Suprapubic skin (tissue), 4 donors: ENCODE measurements around the gene CDH22.

Experiments used
- CTCF ChIP-seq, 2 donors: fragments of 200-600 bp in 1 of 2; fragments of 450-650 bp in 1 of 2; sonication (generic) in 1 of 2; IDR thresholded peaks; one replicate each; pipeline ENCODE4 v1.5.1; 2016 to 2019; ENCODE audit warnings: antibody characterized with exemption in 2 of 2, mild to moderate bottlenecking in 1 of 2, moderate library complexity in 1 of 2
- EP300 ChIP-seq: sonication (generic); formaldehyde crosslinking; IDR thresholded peaks from one replicate; pipeline ENCODE4 v1.6.1; 2017; ENCODE audit warnings: antibody characterized with exemption
- POLR2A ChIP-seq, 2 donors: fragments of 450-650 bp; IDR thresholded peaks; one replicate each; pipeline ENCODE4 v1.6.1; 2017; ENCODE audit warnings: antibody characterized with exemption in 2 of 2, mild to moderate bottlenecking in 2 of 2, moderate library complexity in 2 of 2
- POLR2AphosphoS5 ChIP-seq, 3 donors: sonication (generic); formaldehyde crosslinking; IDR thresholded peaks; one replicate each; pipeline ENCODE4 v1.6.1; 2017; ENCODE audit warnings: antibody characterized with exemption in 3 of 3

GRCh38 chr20:46127396-46128010 lies 180.8 kb downstream of the CDH22 start:
- TF ChIP-seq POLR2A (IDR thresholded peaks at IDR 0.05) (no peak), POLR2AphosphoS5 (IDR thresholded peaks at IDR 0.05) (no peak), CTCF (IDR thresholded peaks at IDR 0.05) (no peak), EP300 (no peak)
